OCI-LY7 (cell line): ENCODE data around the gene MT2A. TPM values are rescaled to one million over a fixed set of nuclear protein-coding genes. Genes with fewer than 3 reads are reported as not detected.

ENCODE experiments used
- BruUV-seq: library from RNA; stranded (reverse); fragments of 400-500 nt; replicated peaks from 2 replicates; lab custom pipeline; 2021; lab: Mats Ljungman, UMichigan
- CTCF ChIA-PET: fragments of 300-600 bp; sonication (Branson Sonifier 250); formaldehyde crosslinking; loops from one replicate; lab custom pipeline; 2022; ENCODE audit warnings: antibody characterized with exemption; ENCODE audit not compliant: unreplicated experiment; lab: Charles Lee
- POLR2A ChIA-PET: fragments of 300-600 bp; sonication (Branson Sonifier 250); formaldehyde crosslinking; loops from one replicate; lab custom pipeline; 2022; ENCODE audit warnings: antibody characterized with exemption; lab: Charles Lee
- DNase-seq: peaks from one replicate; pipeline ENCODE4 v3.0.0-alpha.2; 2015; ENCODE audit warnings: low spot score
- H2AFZ ChIP-seq: fragments of 200-600 bp; sonication (generic), shearing (Covaris generic); 2 replicates; pipeline ENCODE4 v1.6.1; 2014; ENCODE audit warnings: mild to moderate bottlenecking, antibody characterized with exemption, low read length, moderate library complexity
- H3K27ac ChIP-seq: fragments of 200-600 bp; sonication (generic); 2 replicates; pipeline ENCODE4 v1.5.1; 2014; ENCODE audit warnings: mixed run types, low read depth, mild to moderate bottlenecking, moderate library complexity, low read length, inconsistent platforms; ENCODE audit not compliant: poor library complexity, severe bottlenecking
- H3K36me3 ChIP-seq: fragments of 200-600 bp; sonication (generic); 2 replicates; pipeline ENCODE4 v1.6.1; 2014; ENCODE audit warnings: mild to moderate bottlenecking, antibody characterized with exemption, low read length, moderate library complexity, mixed read lengths; ENCODE audit not compliant: insufficient read depth
- H3K4me1 ChIP-seq: fragments of 200-600 bp; sonication (generic); 2 replicates; pipeline ENCODE4 v1.5.1; 2014; ENCODE audit warnings: mild to moderate bottlenecking, low read length; ENCODE audit not compliant: insufficient read depth, poor library complexity, severe bottlenecking
- H3K4me2 ChIP-seq: fragments of 200-600 bp; sonication (generic); 2 replicates; pipeline ENCODE4 v1.6.1; 2014; ENCODE audit warnings: mild to moderate bottlenecking, low read length
- H3K4me3 ChIP-seq: fragments of 200-600 bp; sonication (generic); 2 replicates; pipeline ENCODE4 v1.5.1; 2014; ENCODE audit warnings: mild to moderate bottlenecking, low read depth, low read length; ENCODE audit not compliant: poor library complexity, severe bottlenecking
- H3K79me2 ChIP-seq: fragments of 200-600 bp; sonication (generic); 2 replicates; pipeline ENCODE4 v1.6.1; 2016; ENCODE audit warnings: low read depth, mild to moderate bottlenecking, low read length, moderate library complexity, mixed read lengths; ENCODE audit not compliant: insufficient read depth
- H3K9me2 ChIP-seq: fragments of 200-600 bp; sonication (generic); 2 replicates; pipeline ENCODE4 v1.6.1; 2016; ENCODE audit warnings: mild to moderate bottlenecking, low read length, mixed read lengths; ENCODE audit not compliant: insufficient read depth
- H3K9me3 ChIP-seq: fragments of 200-600 bp; sonication (generic); 2 replicates; pipeline ENCODE4 v1.6.1; 2014; ENCODE audit warnings: mild to moderate bottlenecking, mixed run types, low read length, mixed read lengths
- H4K20me1 ChIP-seq: fragments of 200-600 bp; sonication (generic); 2 replicates; pipeline ENCODE4 v1.6.1; 2014; ENCODE audit warnings: mild to moderate bottlenecking, antibody characterized with exemption, low read length, moderate library complexity, mixed read lengths; ENCODE audit not compliant: insufficient read depth
- EZH2phosphoT487 ChIP-seq: fragments of 200-600 bp; sonication (generic); IDR thresholded peaks from 2 replicates; pipeline ENCODE4 v1.6.1; 2018; ENCODE audit warnings: low read depth, borderline replicate concordance, mild to moderate bottlenecking, mixed run types, antibody characterized with exemption, low read length, moderate library complexity, mixed read lengths
- intact Hi-C: fragments of 100-400 bp; cut with micrococcal nuclease; formaldehyde crosslinking; loops from one replicate; pipeline ENCODE4 v1.10.0; 2022; ENCODE audit not compliant: unreplicated experiment
- total RNA-seq, 2 experiments: library from RNA; depleted of rRNA in 1 of 2; stranded (reverse); fragments of >200 nt in 1 of 2; shearing (Covaris generic) in 1 of 2; gene quantifications; 2 replicates each; pipeline ENCODE4 v1.2.3, GENCODE V29; 2014 to 2022
- TF ChIP-seq, protein P1 (sequence below): fragments of 200-600 bp; sonication (generic); conservative IDR thresholded peaks from 2 replicates; pipeline ENCODE4 v1.5.1; 2014; ENCODE audit warnings: mild to moderate bottlenecking, antibody characterized with exemption, low read length, moderate library complexity, mixed read lengths

The MT2A gene
- total RNA-seq, 2 experiments from 2014 or later: 9.3 to 27.2 TPM

DNA sequence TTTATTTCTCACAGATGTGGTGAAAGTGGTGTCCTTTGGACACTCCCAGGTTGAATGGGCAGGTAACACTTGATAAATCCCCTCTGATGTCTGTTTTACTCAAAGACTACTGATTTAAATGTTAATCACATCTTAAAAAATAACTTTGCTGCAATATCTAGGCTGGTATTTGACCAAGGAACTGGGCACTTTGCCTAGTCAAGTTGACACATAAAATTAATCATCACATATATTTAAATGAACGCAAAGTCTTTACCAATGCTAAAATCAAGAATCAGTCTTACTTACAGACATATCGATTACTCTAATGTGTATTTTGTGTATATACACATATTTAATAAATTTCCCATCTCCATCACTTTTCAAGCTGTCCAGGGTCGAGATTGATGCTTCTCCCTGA is 7.0 kb downstream of the MT2A start:
- POLR2A ChIA-PET: no interaction called here
- Histone ChIP-seq H3K79me2 (no peaks in the 10 kb centered on the region), H3K9me3 (no peaks in the 10 kb centered on the region), H3K4me1 (peaks cover 14% of the 10 kb centered on the region), H4K20me1 (no peaks in the 10 kb centered on the region), H3K36me3 (no peaks in the 10 kb centered on the region), H2AFZ (no peak overlapping the region), H3K27ac (no peak overlapping the region), H3K4me3 (no peak overlapping the region), H3K4me2 (no peak overlapping the region), H3K9me2 (no peaks in the 10 kb centered on the region)
- no peak for DNase-seq
- TF ChIP-seq, protein P1, sequence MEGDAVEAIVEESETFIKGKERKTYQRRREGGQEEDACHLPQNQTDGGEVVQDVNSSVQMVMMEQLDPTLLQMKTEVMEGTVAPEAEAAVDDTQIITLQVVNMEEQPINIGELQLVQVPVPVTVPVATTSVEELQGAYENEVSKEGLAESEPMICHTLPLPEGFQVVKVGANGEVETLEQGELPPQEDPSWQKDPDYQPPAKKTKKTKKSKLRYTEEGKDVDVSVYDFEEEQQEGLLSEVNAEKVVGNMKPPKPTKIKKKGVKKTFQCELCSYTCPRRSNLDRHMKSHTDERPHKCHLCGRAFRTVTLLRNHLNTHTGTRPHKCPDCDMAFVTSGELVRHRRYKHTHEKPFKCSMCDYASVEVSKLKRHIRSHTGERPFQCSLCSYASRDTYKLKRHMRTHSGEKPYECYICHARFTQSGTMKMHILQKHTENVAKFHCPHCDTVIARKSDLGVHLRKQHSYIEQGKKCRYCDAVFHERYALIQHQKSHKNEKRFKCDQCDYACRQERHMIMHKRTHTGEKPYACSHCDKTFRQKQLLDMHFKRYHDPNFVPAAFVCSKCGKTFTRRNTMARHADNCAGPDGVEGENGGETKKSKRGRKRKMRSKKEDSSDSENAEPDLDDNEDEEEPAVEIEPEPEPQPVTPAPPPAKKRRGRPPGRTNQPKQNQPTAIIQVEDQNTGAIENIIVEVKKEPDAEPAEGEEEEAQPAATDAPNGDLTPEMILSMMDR: no peak
- TF ChIP-seq EZH2phosphoT487: no peak
- intact Hi-C loops: no loop called here
- no TSS peak for BruUV-seq
- CTCF ChIA-PET: no interaction called here

- Histone ChIP-seq H3K4me3 (no peak overlapping the region), H3K4me2 (no peak overlapping the region)
These were observed 8.3 kb downstream of the MT2A start for GRCh38 chr16:56616608-56617211.

More at GRCh38 chr16:56616608-56617211, 8.3 kb downstream of the MT2A start:
- H3K9me3 ChIP-seq: no peaks in the 10 kb centered on the region
- intact Hi-C loops: no loop called here
- no TSS peak for BruUV-seq
- POLR2A ChIA-PET: no interaction called here
- no peak for DNase-seq
- no peaks in the 10 kb centered on the region for H4K20me1 ChIP-seq
- peaks cover under 1% of the 10 kb centered on the region for H3K4me1 ChIP-seq
- H3K79me2 ChIP-seq: no peaks in the 10 kb centered on the region
- CTCF ChIA-PET: no interaction called here
- H3K9me2 ChIP-seq: no peaks in the 10 kb centered on the region
- H3K36me3 ChIP-seq: no peaks in the 10 kb centered on the region
- no peak for TF ChIP-seq EZH2phosphoT487
- TF ChIP-seq, protein P1: no peak
- H2AFZ ChIP-seq: no peak overlapping the region
- H3K27ac ChIP-seq: no peak overlapping the region
